ENCODE data around the gene SMPDL3A.

DNA sequence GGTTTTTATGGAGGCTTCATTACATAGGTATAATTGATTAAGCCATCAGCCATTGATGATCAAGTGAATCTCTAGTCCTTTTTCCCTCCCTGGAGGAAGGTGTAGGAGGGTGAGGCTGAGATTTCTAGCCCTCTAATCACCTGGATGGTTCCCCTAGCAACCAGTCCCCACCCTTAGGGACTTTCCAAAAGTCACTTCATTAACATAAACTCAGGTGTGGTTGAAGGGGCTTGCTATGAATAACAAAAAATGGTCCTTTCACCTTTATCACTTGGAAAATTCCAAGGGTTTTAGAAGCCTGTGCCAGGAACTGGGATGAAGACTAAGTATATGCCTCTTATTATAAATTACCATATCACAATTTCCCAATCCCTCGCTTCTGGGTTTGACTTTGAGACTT is 40.4 kb downstream of the SMPDL3A start:
- TF ChIP-seq, protein P1, sequence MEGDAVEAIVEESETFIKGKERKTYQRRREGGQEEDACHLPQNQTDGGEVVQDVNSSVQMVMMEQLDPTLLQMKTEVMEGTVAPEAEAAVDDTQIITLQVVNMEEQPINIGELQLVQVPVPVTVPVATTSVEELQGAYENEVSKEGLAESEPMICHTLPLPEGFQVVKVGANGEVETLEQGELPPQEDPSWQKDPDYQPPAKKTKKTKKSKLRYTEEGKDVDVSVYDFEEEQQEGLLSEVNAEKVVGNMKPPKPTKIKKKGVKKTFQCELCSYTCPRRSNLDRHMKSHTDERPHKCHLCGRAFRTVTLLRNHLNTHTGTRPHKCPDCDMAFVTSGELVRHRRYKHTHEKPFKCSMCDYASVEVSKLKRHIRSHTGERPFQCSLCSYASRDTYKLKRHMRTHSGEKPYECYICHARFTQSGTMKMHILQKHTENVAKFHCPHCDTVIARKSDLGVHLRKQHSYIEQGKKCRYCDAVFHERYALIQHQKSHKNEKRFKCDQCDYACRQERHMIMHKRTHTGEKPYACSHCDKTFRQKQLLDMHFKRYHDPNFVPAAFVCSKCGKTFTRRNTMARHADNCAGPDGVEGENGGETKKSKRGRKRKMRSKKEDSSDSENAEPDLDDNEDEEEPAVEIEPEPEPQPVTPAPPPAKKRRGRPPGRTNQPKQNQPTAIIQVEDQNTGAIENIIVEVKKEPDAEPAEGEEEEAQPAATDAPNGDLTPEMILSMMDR (conservative IDR thresholded peaks at IDR 0.05; ENCODE audit: low read depth, low read length): no peak
- no peak for TF ChIP-seq EZH2 (IDR thresholded peaks at IDR 0.05; ENCODE audit: borderline replicate concordance, low read depth, low read length, poor library complexity, severe bottlenecking)
